PC-3 (cell line): ENCODE results near the gene ARMC3.

Experiments
- EZH2 ChIP-seq: fragments of 300-600 bp; sonication (generic); IDR thresholded peaks from one replicate; pipeline ENCODE4 v1.6.1; 2017; ENCODE audit warnings: antibody characterized with exemption, mild to moderate bottlenecking, low read length; ENCODE audit not compliant: unreplicated experiment
- TF ChIP-seq, protein P1 (sequence below): fragments of 300-600 bp; sonication (generic); conservative IDR thresholded peaks from 2 replicates; pipeline ENCODE4 v1.5.1; 2017; ENCODE audit warnings: antibody characterized with exemption, low read depth, mild to moderate bottlenecking, low read length

DNA sequence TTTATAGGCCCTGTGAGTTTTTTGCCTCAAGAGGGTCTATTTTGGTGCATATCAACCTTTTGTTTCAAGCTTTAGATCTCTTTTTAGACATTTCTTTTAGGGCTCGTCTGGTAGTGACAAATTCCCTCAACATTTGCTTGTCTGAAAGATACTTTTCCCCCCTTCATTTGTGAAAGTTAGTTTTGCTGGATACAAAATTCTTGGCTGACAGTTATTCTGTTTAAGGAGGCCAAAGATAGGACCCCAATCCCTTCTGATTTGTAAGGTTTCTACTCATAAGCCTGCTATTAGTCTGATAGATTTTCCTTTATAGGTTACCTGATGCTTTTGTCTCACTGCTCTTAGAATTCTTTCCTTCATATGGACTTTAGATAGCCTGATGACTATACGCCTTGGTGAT lies 36.1 kb upstream of the ARMC3 start:
- TF ChIP-seq, protein P1, sequence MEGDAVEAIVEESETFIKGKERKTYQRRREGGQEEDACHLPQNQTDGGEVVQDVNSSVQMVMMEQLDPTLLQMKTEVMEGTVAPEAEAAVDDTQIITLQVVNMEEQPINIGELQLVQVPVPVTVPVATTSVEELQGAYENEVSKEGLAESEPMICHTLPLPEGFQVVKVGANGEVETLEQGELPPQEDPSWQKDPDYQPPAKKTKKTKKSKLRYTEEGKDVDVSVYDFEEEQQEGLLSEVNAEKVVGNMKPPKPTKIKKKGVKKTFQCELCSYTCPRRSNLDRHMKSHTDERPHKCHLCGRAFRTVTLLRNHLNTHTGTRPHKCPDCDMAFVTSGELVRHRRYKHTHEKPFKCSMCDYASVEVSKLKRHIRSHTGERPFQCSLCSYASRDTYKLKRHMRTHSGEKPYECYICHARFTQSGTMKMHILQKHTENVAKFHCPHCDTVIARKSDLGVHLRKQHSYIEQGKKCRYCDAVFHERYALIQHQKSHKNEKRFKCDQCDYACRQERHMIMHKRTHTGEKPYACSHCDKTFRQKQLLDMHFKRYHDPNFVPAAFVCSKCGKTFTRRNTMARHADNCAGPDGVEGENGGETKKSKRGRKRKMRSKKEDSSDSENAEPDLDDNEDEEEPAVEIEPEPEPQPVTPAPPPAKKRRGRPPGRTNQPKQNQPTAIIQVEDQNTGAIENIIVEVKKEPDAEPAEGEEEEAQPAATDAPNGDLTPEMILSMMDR = no peak
- TF ChIP-seq EZH2 = no peak
